ENCODE data around the gene IFI6. TPM values are rescaled to one million over a fixed set of nuclear protein-coding genes. Genes with fewer than 3 reads are reported as not detected.

Gene IFI6
- total RNA-seq, 1 donor from 2014 or later, result 500 TPM

- TF ChIP-seq CTCF (IDR thresholded peaks at IDR 0.05; ENCODE audit: unreplicated experiment), result no peak
- H3K4me3 Mint-ChIP-seq, result no peak overlapping the region
- H3K27ac Mint-ChIP-seq, result peak overlapping the region; percentile 95
These were observed 21.8 kb downstream of the IFI6 start for GRCh38 chr1:27650171-27650538.

GRCh38 chr1:27649306-27649635 is 22.7 kb downstream of the IFI6 start:
- TF ChIP-seq CTCF (IDR thresholded peaks at IDR 0.05; ENCODE audit: unreplicated experiment), result no peak
- no peak for DNase-seq (ENCODE audit: low spot score in 2 of 2, unreplicated experiment in 2 of 2)
- Mint-ChIP-seq H3K4me3 (no peak overlapping the region), H3K27me3 (ENCODE audit: low read depth) (no peaks in the 10 kb centered on the region), H3K36me3 (no peaks in the 10 kb centered on the region), H3K4me1 (peaks cover 20% of the 10 kb centered on the region), H3K9me3 (no peaks in the 10 kb centered on the region), H3K27ac (peak overlapping the region; percentile 75)

More at GRCh38 chr1:27650171-27650538, 21.8 kb downstream of the IFI6 start:
- no peaks in the 10 kb centered on the region for H3K9me3 Mint-ChIP-seq
- peaks cover 25% of the 10 kb centered on the region for H3K4me1 Mint-ChIP-seq
- no peaks in the 10 kb centered on the region for H3K27me3 Mint-ChIP-seq (ENCODE audit: low read depth)
- no peak for DNase-seq (ENCODE audit: low spot score in 2 of 2, unreplicated experiment in 2 of 2)
- no peaks in the 10 kb centered on the region for H3K36me3 Mint-ChIP-seq

GRCh38 chr1:27648602-27649305 is 23.2 kb downstream of the IFI6 start:
- no peak overlapping the region for H3K4me3 Mint-ChIP-seq
- H3K27ac Mint-ChIP-seq, result no peak overlapping the region
- TF ChIP-seq CTCF (IDR thresholded peaks at IDR 0.05; ENCODE audit: unreplicated experiment), result no peak
- peaks cover 20% of the 10 kb centered on the region for H3K4me1 Mint-ChIP-seq
- H3K27me3 Mint-ChIP-seq (ENCODE audit: low read depth), result no peaks in the 10 kb centered on the region
- no peak for DNase-seq (ENCODE audit: low spot score in 2 of 2, unreplicated experiment in 2 of 2)
- no peaks in the 10 kb centered on the region for H3K9me3 Mint-ChIP-seq
- H3K36me3 Mint-ChIP-seq, result no peaks in the 10 kb centered on the region

GRCh38 chr1:27647328-27647727 is 24.7 kb downstream of the IFI6 start:
- DNase-seq (ENCODE audit: low spot score in 2 of 2, unreplicated experiment in 2 of 2), result no peak
- Mint-ChIP-seq H3K9me3 (no peaks in the 10 kb centered on the region), H3K27me3 (ENCODE audit: low read depth) (no peaks in the 10 kb centered on the region), H3K36me3 (no peaks in the 10 kb centered on the region), H3K27ac (no peak overlapping the region), H3K4me1 (peaks cover 20% of the 10 kb centered on the region), H3K4me3 (no peak overlapping the region)
- no peak for TF ChIP-seq CTCF (IDR thresholded peaks at IDR 0.05; ENCODE audit: unreplicated experiment)

- TF ChIP-seq CTCF (IDR thresholded peaks at IDR 0.05; ENCODE audit: unreplicated experiment), result no peak
- Mint-ChIP-seq H3K27ac (no peak overlapping the region), H3K27me3 (ENCODE audit: low read depth) (no peaks in the 10 kb centered on the region), H3K9me3 (no peaks in the 10 kb centered on the region), H3K4me3 (no peak overlapping the region), H3K36me3 (no peaks in the 10 kb centered on the region), H3K4me1 (peaks cover 16% of the 10 kb centered on the region)
- DNase-seq (ENCODE audit: low spot score in 2 of 2, unreplicated experiment in 2 of 2), result no peak
These were observed 25.3 kb downstream of the IFI6 start for GRCh38 chr1:27646676-27647075.

GRCh38 chr1:27645071-27645415 is 26.9 kb downstream of the IFI6 start:
- no peaks in the 10 kb centered on the region for H3K27me3 Mint-ChIP-seq (ENCODE audit: low read depth)
- H3K36me3 Mint-ChIP-seq, result no peaks in the 10 kb centered on the region
- H3K27ac Mint-ChIP-seq, result no peak overlapping the region
- DNase-seq (ENCODE audit: low spot score in 2 of 2, unreplicated experiment in 2 of 2), result no peak
- no peaks in the 10 kb centered on the region for H3K9me3 Mint-ChIP-seq
- no peak overlapping the region for H3K4me3 Mint-ChIP-seq
- no peak for TF ChIP-seq CTCF (IDR thresholded peaks at IDR 0.05; ENCODE audit: unreplicated experiment)
- peaks cover 4% of the 10 kb centered on the region for H3K4me1 Mint-ChIP-seq

Measured in mesothelial cell of epicardium (in vitro differentiated cells).